Left lung (tissue), 10 donors: Measurements from ENCODE around the gene EMP3. TPM values are rescaled to one million over a fixed set of nuclear protein-coding genes. Genes with fewer than 3 reads are reported as not detected.
"Not testable (repeated sequence)": the region's sequence is repeated elsewhere in the genome, so short reads cannot be mapped to it uniquely, and the experiment has no call there.

Experiments
- ATAC-seq: fragments of 200-7000 bp; cut with Tn5 transposase; one replicate; pipeline ENCODE4 v1.9.1; 2020; ENCODE audit warnings: moderate library complexity
- DNase-seq, 4 donors: peaks; one replicate each; pipeline ENCODE4 v3.0.0-alpha.2; 2013 to 2020
- H3K27ac ChIP-seq, 2 donors: fragments of 200-600 bp; sonication (generic) in 1 of 2; one replicate each; pipeline versions ENCODE4 v1.5.0 to v1.8.0; 2020 to 2021
- H3K27me3 ChIP-seq, 2 donors: fragments of 200-600 bp; sonication (generic) in 1 of 2; one replicate each; pipeline versions ENCODE4 v1.5.0 to v1.8.0; 2020 to 2021
- H3K36me3 ChIP-seq, 2 donors: fragments of 200-600 bp; sonication (generic) in 1 of 2; one replicate each; pipeline versions ENCODE4 v1.5.0 to v1.8.0; 2020 to 2021
- H3K4me1 ChIP-seq, 2 donors: fragments of 200-600 bp; one replicate each; pipeline ENCODE4 v1.8.0; 2021
- H3K4me3 ChIP-seq, 2 donors: fragments of 200-600 bp; sonication (generic) in 1 of 2; one replicate each; pipeline versions ENCODE4 v1.5.0 to v1.8.0; 2020 to 2021; ENCODE audit warnings: mild to moderate bottlenecking in 1 of 2
- H3K9me3 ChIP-seq, 2 donors: fragments of 200-600 bp; sonication (generic) in 1 of 2; one replicate each; pipeline versions ENCODE4 v1.5.0 to v1.8.0; 2020 to 2021
- CTCF ChIP-seq, 2 donors: fragments of 200-600 bp; sonication (generic) in 1 of 2; IDR thresholded peaks; one replicate each; pipeline versions ENCODE4 v1.5.0 to v1.8.0; 2021; ENCODE audit warnings: antibody characterized with exemption in 2 of 2
- intact Hi-C, 2 donors: fragments of 100-400 bp; cut with DNase I; formaldehyde crosslinking; loops; one replicate each; pipeline versions ENCODE4 v1.11.2 to v1.14.2; 2022
- polyA plus RNA-seq, 6 donors: library from polyadenylated mRNA; unstranded; fragments of 120-200 nt; gene quantifications; one replicate each; pipeline ENCODE4 v1.2.1, GENCODE V29; 2013; ENCODE audit not compliant: insufficient read length in 6 of 6
- total RNA-seq, 2 donors: library from RNA; stranded (reverse); fragmentation: NEBNext Ultra II Directional; extraction: Animal tissue kit (Norgen Biotek cat#: 25700); gene quantifications; one replicate each; pipeline ENCODE4 v1.2.1, GENCODE V29; 2021
- donor health status: DM: no; HTN: yes; CAD: no.
- donor health status: DM: no; HTN: no; CAD: no.

EMP3 gene
- total and polyA plus RNA-seq, 8 donors: 102 to 320 (median 110) TPM

DNA sequence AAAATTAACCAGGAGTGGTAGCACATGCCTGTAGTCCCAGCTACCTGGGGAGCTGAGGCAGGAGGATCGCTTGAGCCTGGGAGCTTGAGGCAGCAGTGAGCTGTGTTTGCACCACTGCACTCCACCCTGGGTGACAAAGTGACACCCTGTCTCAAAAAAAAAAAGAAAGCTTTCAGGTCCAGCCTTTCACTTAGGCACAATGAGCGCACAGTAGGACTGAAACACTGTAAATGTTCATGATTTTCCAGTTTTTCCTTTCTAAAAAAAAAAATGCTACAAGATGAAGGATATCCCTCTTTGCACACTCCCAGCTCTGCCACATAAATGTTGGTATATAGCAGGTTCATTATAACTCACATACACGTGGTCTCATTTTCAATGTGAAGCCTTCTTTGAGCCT lies 37.6 kb upstream of the EMP3 start:
- H3K27ac ChIP-seq: no peak overlapping the region
- peaks cover 4 to 13% of the 10 kb centered on the region in 2 donors for H3K4me1 ChIP-seq
- peaks cover 0 to 12% of the 10 kb centered on the region in 2 donors for H3K27me3 ChIP-seq
- TF ChIP-seq CTCF (IDR thresholded peaks at IDR 0.05): no peak
- no peak overlapping the region for H3K4me3 ChIP-seq
- DNase-seq (peak in 1 of 4 donors; percentile 10), ATAC-seq (no peak)
- H3K9me3 ChIP-seq: peaks cover 0 to 16% of the 10 kb centered on the region in 2 donors
- peaks cover 0 to 19% of the 10 kb centered on the region in 2 donors for H3K36me3 ChIP-seq
- intact Hi-C loops: no loop called here

DNA sequence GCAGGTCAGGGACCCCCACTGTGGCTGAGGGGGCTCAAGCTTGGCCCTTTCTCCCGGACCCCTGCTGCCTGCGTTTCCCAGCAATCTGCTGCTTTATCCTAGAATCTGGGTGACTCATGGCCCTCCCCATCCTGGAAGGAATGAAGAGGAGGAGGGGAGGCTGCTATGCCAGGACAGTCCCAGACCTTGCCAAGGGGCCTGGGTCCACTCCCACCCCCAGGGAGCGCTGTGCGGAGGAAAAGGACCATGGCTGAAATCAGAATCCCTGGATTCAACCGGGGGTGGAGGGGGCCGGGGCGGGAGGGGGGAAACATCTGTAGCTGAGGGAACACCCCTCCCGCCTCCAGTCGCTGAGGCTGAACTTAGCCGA lies 35.0 kb upstream of the EMP3 start:
- H3K27ac ChIP-seq: no peak overlapping the region
- intact Hi-C loops: no loop called here

DNA sequence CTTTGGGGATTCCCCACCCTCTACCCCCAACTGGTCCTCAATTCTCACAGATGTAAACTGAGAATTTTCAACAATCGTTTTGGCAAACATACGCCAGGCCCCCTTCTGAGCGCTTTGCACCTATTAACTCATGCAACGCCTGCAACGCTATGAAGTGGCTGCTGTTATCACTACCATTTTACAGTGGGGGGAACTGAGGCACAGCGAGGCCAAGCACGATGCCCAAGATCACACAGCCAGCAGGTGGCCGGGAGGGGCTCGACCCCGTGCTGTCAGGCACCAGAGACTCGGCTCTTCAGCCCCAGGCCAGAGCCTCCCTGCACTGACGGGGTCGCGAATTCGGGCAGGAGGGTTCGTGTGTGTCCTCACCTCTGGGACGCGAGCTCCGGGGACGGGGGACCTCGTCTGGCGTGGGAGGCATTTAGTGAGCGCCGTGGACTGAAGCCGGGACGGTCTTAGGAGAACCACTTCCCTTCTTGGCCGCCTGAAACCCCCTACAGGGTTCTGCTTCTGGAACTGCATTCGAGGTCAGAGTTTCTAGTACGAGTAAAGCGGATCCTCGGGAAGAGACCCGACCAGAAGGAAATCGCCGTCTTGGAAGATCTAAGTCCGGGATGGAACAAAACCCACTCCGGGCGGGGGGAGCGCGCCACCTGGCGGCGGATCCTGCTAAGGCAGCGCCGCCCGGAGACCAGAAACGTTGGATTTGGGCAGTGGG lies 34.4 kb upstream of the EMP3 start:
- intact Hi-C loops: no loop called here
- TF ChIP-seq CTCF (IDR thresholded peaks at IDR 0.05): peak; percentile 97 to 98

More for the DNA sequence above, 35.0 kb upstream of the EMP3 start:
- H3K4me1 ChIP-seq: peaks cover 4 to 13% of the 10 kb centered on the region in 2 donors
- peak; percentile 62 for ATAC-seq
- H3K36me3 ChIP-seq: peaks cover 0 to 10% of the 10 kb centered on the region in 2 donors
- H3K9me3 ChIP-seq: peaks cover 0 to 7% of the 10 kb centered on the region in 2 donors
- peaks cover 0 to 12% of the 10 kb centered on the region in 2 donors for H3K27me3 ChIP-seq
- peak in 1 of 4 donors; percentile 44 for DNase-seq
- no peak for TF ChIP-seq CTCF (IDR thresholded peaks at IDR 0.05)
- peak overlapping the region; percentile 33 to 34 for H3K4me3 ChIP-seq

GRCh38 chr19:48291489-48291815 lies 33.9 kb upstream of the EMP3 start:
- H3K27ac ChIP-seq, intact Hi-C loops, H3K9me3 ChIP-seq, H3K36me3 ChIP-seq, DNase-seq, ATAC-seq: not testable (repeated sequence)
- Histone ChIP-seq H3K4me3 (peak overlapping the region in 1 of 2 donors; percentile 33), H3K27me3 (peaks cover 0 to 12% of the 10 kb centered on the region in 2 donors), H3K4me1 (peaks cover 4 to 13% of the 10 kb centered on the region in 2 donors)

More for the DNA sequence above, 34.4 kb upstream of the EMP3 start:
- Histone ChIP-seq H3K4me3 (peak overlapping the region; percentile 33 to 34), H3K36me3 (peaks cover 0 to 9% of the 10 kb centered on the region in 2 donors), H3K4me1 (peaks cover 4 to 13% of the 10 kb centered on the region in 2 donors), H3K27me3 (peaks cover 0 to 12% of the 10 kb centered on the region in 2 donors), H3K27ac (peak overlapping the region in 1 of 2 donors; percentile 33), H3K9me3 (peaks cover 0 to 7% of the 10 kb centered on the region in 2 donors)
- DNase-seq (peak; percentile 79 to 95 (median 88)), ATAC-seq (peak; percentile 95)

DNA sequence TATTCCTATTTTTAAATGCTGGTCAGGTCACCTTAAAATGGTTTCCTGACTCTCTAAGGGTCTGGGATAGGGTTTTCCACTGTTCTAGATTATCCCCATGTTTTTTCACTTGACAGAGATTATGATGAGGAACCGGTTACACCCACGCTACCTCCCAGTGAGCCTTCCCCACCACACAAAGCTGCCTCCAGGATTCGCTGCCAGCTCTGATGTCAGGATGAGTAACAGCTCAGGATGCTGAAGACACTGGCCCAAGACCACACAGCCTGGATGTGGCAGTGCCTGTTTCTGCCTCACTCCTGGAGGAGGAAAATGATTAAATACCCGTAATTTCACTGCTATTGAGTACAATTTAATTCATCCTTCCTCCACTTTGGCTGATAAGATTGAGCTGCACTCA lies 32.6 kb upstream of the EMP3 start:
- no peak for TF ChIP-seq CTCF (IDR thresholded peaks at IDR 0.05)
- Histone ChIP-seq H3K4me1 (peaks cover 4 to 13% of the 10 kb centered on the region in 2 donors), H3K9me3 (no peaks in the 10 kb centered on the region), H3K4me3 (no peak overlapping the region), H3K27me3 (peaks cover 0 to 12% of the 10 kb centered on the region in 2 donors), H3K36me3 (no peaks in the 10 kb centered on the region), H3K27ac (no peak overlapping the region)
- intact Hi-C loops: no loop called here
- DNase-seq: no peak
- no peak for ATAC-seq
